Prostate gland (tissue), 2 donors: ENCODE measurements around the gene ITLN2. TPM values are rescaled to one million over a fixed set of nuclear protein-coding genes. Genes with fewer than 3 reads are reported as not detected.

Source experiments
- DNase-seq: peaks from one replicate; pipeline ENCODE4 v3.0.0-alpha.2; 2019; ENCODE audit warnings: low spot score
- H3K27ac ChIP-seq, 2 donors: fragments of 200-600 bp; sonication (generic); 2 replicates each; pipeline ENCODE4 v1.5.1; 2017 to 2019
- H3K27me3 ChIP-seq: fragments of 200-600 bp; sonication (generic); replicated peaks from 2 replicates; pipeline ENCODE4 v1.5.1; 2019; ENCODE audit not compliant: insufficient read depth
- H3K36me3 ChIP-seq, 2 donors: fragments of 200-600 bp; sonication (generic); 1 replicate in 1 of 2; 2 replicates in 1 of 2; pipeline versions ENCODE4 v1.5.1 to v1.8.1; 2017 to 2019
- H3K4me1 ChIP-seq: fragments of 200-600 bp; sonication (generic); replicated peaks from 2 replicates; pipeline ENCODE4 v1.5.1; 2019
- H3K4me3 ChIP-seq, 2 donors: fragments of 200-600 bp; sonication (generic); 2 replicates each; pipeline ENCODE4 v1.5.1; 2017 to 2019
- H3K9me3 ChIP-seq: fragments of 200-600 bp; sonication (generic); 2 replicates; pipeline ENCODE4 v1.5.1; 2017
- CTCF ChIP-seq, 4 experiments: fragments of 200-600 bp in 2 of 4; fragments of 450-650 bp in 2 of 4; sonication (generic) in 2 of 4; IDR thresholded peaks; 1 replicate in 3 of 4; 2 replicates in 1 of 4; pipeline ENCODE4 v1.5.1; 2016 to 2019; ENCODE audit warnings: antibody characterized with exemption in 4 of 4, mild to moderate bottlenecking in 2 of 4, moderate library complexity in 2 of 4
- POLR2A ChIP-seq: fragments of 450-650 bp; IDR thresholded peaks from one replicate; pipeline ENCODE4 v1.6.1; 2016; ENCODE audit warnings: antibody characterized with exemption, mild to moderate bottlenecking
- POLR2AphosphoS5 ChIP-seq: sonication (generic); formaldehyde crosslinking; IDR thresholded peaks from one replicate; pipeline ENCODE4 v1.6.1; 2017; ENCODE audit warnings: antibody characterized with exemption
- WGBS: methylation state at CpG from one replicate; pipeline ENCODE4 v1.1.5; 2018; 5-methylcytosine and 5-hydroxymethylcytosine counted together
- intact Hi-C: fragments of 100-400 bp; cut with DNase I; formaldehyde crosslinking; loops from one replicate; pipeline ENCODE4 v1.14.2; 2022
- total RNA-seq, 2 donors: library from RNA; depleted of rRNA; stranded (reverse); fragments of >200 nt; gene quantifications; one replicate each; pipeline ENCODE4 v1.1.0, GENCODE V29; 2016

Gene ITLN2
- total RNA-seq, 2 donors from 2014 or later, result 0.82 to 2.4 TPM

- no peak for DNase-seq
- Histone ChIP-seq H3K4me3 (no peak overlapping the region), H3K36me3 (no peaks in the 10 kb centered on the region), H3K27me3 (no peaks in the 10 kb centered on the region), H3K27ac (no peak overlapping the region), H3K4me1 (no peaks in the 10 kb centered on the region), H3K9me3 (no peaks in the 10 kb centered on the region)
- 59% methylated on average over 2 of the region's 2 CpGs for WGBS
- intact Hi-C loops, result no loop called here
- no peak for TF ChIP-seq POLR2A
- TF ChIP-seq POLR2AphosphoS5, result no peak
- no peak for TF ChIP-seq CTCF (IDR thresholded peaks at IDR 0.05)
Measured at GRCh38 chr1:160911925-160912324, 42.7 kb downstream of the ITLN2 start.

- WGBS, result 40% methylated on average over 7 of the region's 7 CpGs
- intact Hi-C loops, result no loop called here
- Histone ChIP-seq H3K4me1 (no peaks in the 10 kb centered on the region), H3K9me3 (no peaks in the 10 kb centered on the region), H3K4me3 (no peak overlapping the region), H3K27ac (no peak overlapping the region), H3K27me3 (no peaks in the 10 kb centered on the region), H3K36me3 (no peaks in the 10 kb centered on the region)
- DNase-seq, result no peak
- no peak for TF ChIP-seq POLR2AphosphoS5
- TF ChIP-seq POLR2A, result no peak
- no peak for TF ChIP-seq CTCF (IDR thresholded peaks at IDR 0.05)
Measured at GRCh38 chr1:160911441-160911840, 43.2 kb downstream of the ITLN2 start.

- H3K4me3 ChIP-seq, result no peak overlapping the region
- H3K9me3 ChIP-seq, result no peaks in the 10 kb centered on the region
- H3K4me1 ChIP-seq, result no peaks in the 10 kb centered on the region
- WGBS, result 82% methylated on average over 6 of the region's 6 CpGs
- TF ChIP-seq POLR2A, result no peak
- TF ChIP-seq CTCF (IDR thresholded peaks at IDR 0.05), result no peak
- no peak for TF ChIP-seq POLR2AphosphoS5
- no peaks in the 10 kb centered on the region for H3K27me3 ChIP-seq
- H3K36me3 ChIP-seq, result no peaks in the 10 kb centered on the region
- no peak for DNase-seq
- no peak overlapping the region for H3K27ac ChIP-seq
- intact Hi-C loops, result no loop called here
Measured at GRCh38 chr1:160910170-160910750, 44.3 kb downstream of the ITLN2 start.

GRCh38 chr1:160907976-160908375, 46.6 kb downstream of the ITLN2 start:
- H3K36me3 ChIP-seq, result no peaks in the 10 kb centered on the region
- no peak for TF ChIP-seq CTCF (IDR thresholded peaks at IDR 0.05)
- TF ChIP-seq POLR2A, result no peak
- no peak for TF ChIP-seq POLR2AphosphoS5
- intact Hi-C loops, result no loop called here
- WGBS, result 31% methylated on average over 7 of the region's 7 CpGs
- no peak overlapping the region for H3K27ac ChIP-seq
- no peaks in the 10 kb centered on the region for H3K27me3 ChIP-seq
- DNase-seq, result peak; percentile 13
- H3K4me3 ChIP-seq, result no peak overlapping the region
- no peaks in the 10 kb centered on the region for H3K4me1 ChIP-seq
- no peaks in the 10 kb centered on the region for H3K9me3 ChIP-seq

GRCh38 chr1:160905617-160905989, 49.0 kb downstream of the ITLN2 start:
- H3K27me3 ChIP-seq, result no peaks in the 10 kb centered on the region
- 67% methylated on average over 4 of the region's 4 CpGs for WGBS
- H3K27ac ChIP-seq, result no peak overlapping the region
- DNase-seq, result no peak
- no peak overlapping the region for H3K4me3 ChIP-seq
- intact Hi-C loops, result no loop called here
- no peaks in the 10 kb centered on the region for H3K4me1 ChIP-seq
- H3K9me3 ChIP-seq, result no peaks in the 10 kb centered on the region
- TF ChIP-seq POLR2A, result no peak
- no peak for TF ChIP-seq CTCF (IDR thresholded peaks at IDR 0.05)
- no peak for TF ChIP-seq POLR2AphosphoS5
- no peaks in the 10 kb centered on the region for H3K36me3 ChIP-seq
